ENCODE data around the gene NKX1-2.

Gene NKX1-2

GRCh38 chr10:124450012-124450782, at the start of gene NKX1-2:
TSS of gene NKX1-2 (minus strand) at chr10:124450035. CDS start at chr10:124449943, 92 bp downstream.
- no peak for DNase-seq

GRCh38 chr10:124498056-124498455, 48.2 kb upstream of the NKX1-2 start:
- no peak for DNase-seq

GRCh38 chr10:124497196-124497881, 47.5 kb upstream of the NKX1-2 start:
- DNase-seq = no peak

- DNase-seq = no peak
Measured at GRCh38 chr10:124496620-124497019, 46.8 kb upstream of the NKX1-2 start.

GRCh38 chr10:124496150-124496549, 46.3 kb upstream of the NKX1-2 start:
- no peak for DNase-seq

GRCh38 chr10:124495725-124496124, 45.9 kb upstream of the NKX1-2 start:
- DNase-seq = no peak

- no peak for DNase-seq
Measured at GRCh38 chr10:124495162-124495561, 45.3 kb upstream of the NKX1-2 start.

GRCh38 chr10:124494046-124494807, 44.4 kb upstream of the NKX1-2 start:
- DNase-seq = no peak

GRCh38 chr10:124493214-124493882, 43.5 kb upstream of the NKX1-2 start:
- DNase-seq = no peak

GRCh38 chr10:124492266-124492665, 42.4 kb upstream of the NKX1-2 start:
- no peak for DNase-seq

GRCh38 chr10:124491105-124491504, 41.3 kb upstream of the NKX1-2 start:
- DNase-seq = no peak

- no peak for DNase-seq
Measured at GRCh38 chr10:124486635-124487034, 36.8 kb upstream of the NKX1-2 start.

- no peak for DNase-seq
Measured at GRCh38 chr10:124484661-124485060, 34.8 kb upstream of the NKX1-2 start.

- no peak for DNase-seq
Measured at GRCh38 chr10:124484031-124484430, 34.2 kb upstream of the NKX1-2 start.

- DNase-seq = no peak
Measured at GRCh38 chr10:124482876-124483275, 33.0 kb upstream of the NKX1-2 start.

GRCh38 chr10:124482236-124482800, 32.5 kb upstream of the NKX1-2 start:
- no peak for DNase-seq

- DNase-seq = no peak
Measured at GRCh38 chr10:124481717-124482116, 31.9 kb upstream of the NKX1-2 start.

- DNase-seq = no peak
Measured at GRCh38 chr10:124480860-124481259, 31.0 kb upstream of the NKX1-2 start.

- DNase-seq = no peak
Measured at GRCh38 chr10:124478515-124478914, 28.7 kb upstream of the NKX1-2 start.

- DNase-seq = no peak
Measured at GRCh38 chr10:124477614-124478363, 28.0 kb upstream of the NKX1-2 start.

GRCh38 chr10:124476043-124476725, 26.3 kb upstream of the NKX1-2 start:
- DNase-seq = no peak
